Mesenchymal stem cell (in vitro differentiated cells and primary cell): ENCODE results near the gene SHANK3.

Experiments used
- DNase-seq: peaks from one replicate; pipeline ENCODE4 v3.0.0-alpha.2; 2013
- H2AFZ ChIP-seq: one replicate; pipeline ENCODE4 v1.6.1; 2013; ENCODE audit warnings: low read depth, mild to moderate bottlenecking, control low read depth, inconsistent platforms, low read length, moderate library complexity
- H2AK5ac ChIP-seq: 2 replicates; pipeline ENCODE4 v1.6.1; 2013; ENCODE audit warnings: low read length, moderate library complexity, mild to moderate bottlenecking, inconsistent platforms; ENCODE audit not compliant: severe bottlenecking
- H2BK120ac ChIP-seq: one replicate; pipeline ENCODE4 v1.6.1; 2013; ENCODE audit warnings: low read depth, mild to moderate bottlenecking, inconsistent platforms, low read length, moderate library complexity
- H2BK12ac ChIP-seq, 2 experiments: one replicate each; pipeline ENCODE4 v1.6.1; 2013; ENCODE audit warnings: inconsistent platforms in 2 of 2, low read length in 2 of 2, mild to moderate bottlenecking in 2 of 2, moderate library complexity in 2 of 2, control low read depth in 1 of 2
- H2BK15ac ChIP-seq: one replicate; pipeline ENCODE4 v1.6.1; 2013; ENCODE audit warnings: mild to moderate bottlenecking, low read depth, inconsistent platforms; ENCODE audit not compliant: poor library complexity, severe bottlenecking
- H2BK5ac ChIP-seq: 2 replicates; pipeline ENCODE4 v1.6.1; 2013; ENCODE audit warnings: low read depth, mild to moderate bottlenecking, low read length, control low read depth, inconsistent platforms; ENCODE audit not compliant: poor library complexity, severe bottlenecking
- H3K14ac ChIP-seq, 2 experiments: one replicate each; pipeline ENCODE4 v1.6.1; 2013; ENCODE audit warnings: inconsistent platforms in 2 of 2, low read length in 2 of 2, control low read depth in 1 of 2, mild to moderate bottlenecking in 1 of 2, moderate library complexity in 1 of 2
- H3K18ac ChIP-seq, 2 experiments: one replicate each; pipeline ENCODE4 v1.6.1; 2013; ENCODE audit warnings: inconsistent platforms in 2 of 2, low read length in 2 of 2, control low read depth in 1 of 2, low read depth in 1 of 2, mild to moderate bottlenecking in 1 of 2
- H3K23ac ChIP-seq, 2 experiments: one replicate each; pipeline ENCODE4 v1.6.1; 2013; ENCODE audit warnings: inconsistent platforms in 2 of 2, low read length in 2 of 2, mild to moderate bottlenecking in 2 of 2, moderate library complexity in 2 of 2, control low read depth in 1 of 2
- H3K27ac ChIP-seq: 2 replicates; pipeline ENCODE4 v1.5.1; 2013; ENCODE audit warnings: mild to moderate bottlenecking, moderate library complexity, low read length, control low read depth, inconsistent platforms; ENCODE audit not compliant: poor library complexity, severe bottlenecking
- H3K27me3 ChIP-seq, 2 experiments: 2 replicates each; pipeline versions ENCODE4 v1.6.1 to v1.7.0; 2013; ENCODE audit warnings: low read length in 2 of 2, mild to moderate bottlenecking in 2 of 2, moderate library complexity in 2 of 2, control low read depth in 1 of 2, inconsistent platforms in 1 of 2; ENCODE audit not compliant: control insufficient read depth in 1 of 2, insufficient read depth in 1 of 2
- H3K36me3 ChIP-seq, 2 experiments: 2 replicates each; pipeline versions ENCODE4 v1.6.1 to v1.7.0; 2013; ENCODE audit warnings: low read length in 2 of 2, control low read depth in 1 of 2, inconsistent platforms in 1 of 2, low read depth in 1 of 2, mild to moderate bottlenecking in 1 of 2; ENCODE audit not compliant: insufficient read depth in 2 of 2, control insufficient read depth in 1 of 2
- H3K4ac ChIP-seq, 2 experiments: one replicate each; pipeline ENCODE4 v1.6.1; 2013; ENCODE audit warnings: inconsistent platforms in 2 of 2, low read length in 2 of 2, mild to moderate bottlenecking in 2 of 2, moderate library complexity in 2 of 2, control low read depth in 1 of 2, low read depth in 1 of 2
- H3K4me1 ChIP-seq: 2 replicates; pipeline ENCODE4 v1.6.1; 2013; ENCODE audit warnings: low read depth, low read length, control low read depth; ENCODE audit not compliant: control insufficient read depth, insufficient read depth
- H3K4me2 ChIP-seq: 2 replicates; pipeline ENCODE4 v1.6.1; 2013; ENCODE audit warnings: low read length, mild to moderate bottlenecking, inconsistent platforms; ENCODE audit not compliant: poor library complexity, severe bottlenecking
- H3K4me3 ChIP-seq, 2 experiments: 2 replicates each; pipeline versions ENCODE4 v1.5.1 to v1.7.0; 2013; ENCODE audit warnings: low read length in 2 of 2, mild to moderate bottlenecking in 2 of 2, control low read depth in 1 of 2, low read depth in 1 of 2; ENCODE audit not compliant: insufficient read depth in 1 of 2
- H3K79me1 ChIP-seq: replicated peaks from 2 replicates; pipeline ENCODE4 v1.6.1; 2013; ENCODE audit warnings: mild to moderate bottlenecking, control low read depth, low read length, inconsistent platforms; ENCODE audit not compliant: poor library complexity, severe bottlenecking
- H3K9ac ChIP-seq: 2 replicates; pipeline ENCODE4 v1.7.0; 2013; ENCODE audit warnings: mild to moderate bottlenecking, low read length, moderate library complexity
- H3K9me3 ChIP-seq: 2 replicates; pipeline ENCODE4 v1.7.0; 2013; ENCODE audit warnings: mild to moderate bottlenecking, low read length; ENCODE audit not compliant: control insufficient read depth
- H4K8ac ChIP-seq: one replicate; pipeline ENCODE4 v1.6.1; 2013; ENCODE audit warnings: inconsistent platforms, mild to moderate bottlenecking, low read length, moderate library complexity
- H4K91ac ChIP-seq: one replicate; pipeline ENCODE4 v1.6.1; 2013; ENCODE audit warnings: mild to moderate bottlenecking, low read length, inconsistent platforms
- WGBS: methylation state at CpG from one replicate; pipeline ENCODE4 v1.1.7; 2013; ENCODE audit warnings: mixed read lengths; 5-methylcytosine and 5-hydroxymethylcytosine counted together

The SHANK3 gene

DNA sequence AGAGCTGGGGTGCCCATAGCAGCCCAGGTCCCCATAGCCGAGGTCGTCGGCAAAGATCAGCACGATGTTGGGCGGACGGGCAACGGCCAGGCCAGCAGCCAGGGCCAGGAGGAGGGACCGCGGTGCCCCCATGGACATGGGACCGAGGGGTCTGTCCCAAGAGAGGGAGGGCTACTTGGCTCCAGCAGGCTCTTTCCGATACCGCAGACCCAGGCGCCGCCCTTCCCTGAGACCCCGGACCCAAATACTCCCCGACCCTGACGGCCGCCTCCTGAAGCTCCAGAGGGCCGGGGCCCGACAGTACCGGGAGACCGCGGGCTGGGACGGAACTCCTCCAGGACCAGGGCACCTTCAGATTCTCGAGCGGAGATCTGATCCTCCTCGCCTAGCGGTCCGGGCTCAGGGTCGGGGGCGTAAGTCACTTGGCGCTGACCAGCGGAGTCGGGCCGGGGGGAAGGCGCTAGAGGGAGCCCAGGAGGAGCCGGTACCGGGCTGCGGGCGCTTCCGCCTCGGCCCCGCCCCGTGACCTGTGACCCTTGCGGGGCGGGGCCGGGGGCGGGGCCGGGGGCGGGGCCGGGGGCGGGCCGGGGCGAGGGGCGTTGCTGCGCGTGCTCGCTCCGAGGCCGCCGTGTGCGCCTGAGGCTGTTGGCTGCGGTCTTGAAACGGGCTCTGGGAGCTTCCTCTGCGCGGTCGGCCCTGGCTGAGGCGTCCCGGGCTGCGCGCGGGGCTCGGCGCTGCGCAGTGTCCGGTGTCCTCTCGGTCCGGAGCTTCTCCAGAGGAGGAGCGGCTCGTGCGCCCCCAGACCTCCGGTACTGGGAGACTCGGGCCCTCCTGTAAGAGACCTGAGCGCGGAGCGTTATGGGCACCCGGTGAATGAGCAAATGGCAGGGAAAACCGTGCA lies 44.7 kb upstream of the SHANK3 start, which contains the start of gene ARSA:
Gene ARSA, minus strand, starts transcription at position 511 of the 901 bp plus-strand sequence. Its CDS starts 373 bp downstream, at position 138.
- Histone ChIP-seq H3K23ac (peak within 1 kb of the TSS; percentile 30 to 84), H2AFZ (peak within 1 kb of the TSS; percentile 92), H3K4ac (peak within 1 kb of the TSS in 1 of 2 experiments; percentile 84), H2BK120ac (no peak within 1 kb of the TSS), H3K18ac (peak within 1 kb of the TSS; percentile 41 to 91), H3K14ac (peak within 1 kb of the TSS in 1 of 2 experiments; percentile 87), H3K27ac (no peak within 1 kb of the TSS), H2BK12ac (peak within 1 kb of the TSS; percentile 28 to 75), H3K4me3 (peak within 1 kb of the TSS; percentile 84 to 93), H4K8ac (peak within 1 kb of the TSS; percentile 94), H3K4me2 (peak within 1 kb of the TSS; percentile 95), H2AK5ac (no peak within 1 kb of the TSS), H2BK15ac (no peak within 1 kb of the TSS), H3K9ac (peak within 1 kb of the TSS; percentile 92), H3K79me1 (peaks cover 21% of the 10 kb centered on the region), H3K36me3 (peaks cover 0 to 27% of the 10 kb centered on the region in 2 experiments), H2BK5ac (no peak within 1 kb of the TSS), H4K91ac (peak within 1 kb of the TSS; percentile 40), H3K9me3 (no peaks in the 10 kb centered on the region), H3K27me3 (no peaks in the 10 kb centered on the region), H3K4me1 (peaks cover 23% of the 10 kb centered on the region)
- WGBS, result 2% methylated on average over 71 of the region's 88 CpGs
- DNase-seq, result peak; percentile 86

DNA sequence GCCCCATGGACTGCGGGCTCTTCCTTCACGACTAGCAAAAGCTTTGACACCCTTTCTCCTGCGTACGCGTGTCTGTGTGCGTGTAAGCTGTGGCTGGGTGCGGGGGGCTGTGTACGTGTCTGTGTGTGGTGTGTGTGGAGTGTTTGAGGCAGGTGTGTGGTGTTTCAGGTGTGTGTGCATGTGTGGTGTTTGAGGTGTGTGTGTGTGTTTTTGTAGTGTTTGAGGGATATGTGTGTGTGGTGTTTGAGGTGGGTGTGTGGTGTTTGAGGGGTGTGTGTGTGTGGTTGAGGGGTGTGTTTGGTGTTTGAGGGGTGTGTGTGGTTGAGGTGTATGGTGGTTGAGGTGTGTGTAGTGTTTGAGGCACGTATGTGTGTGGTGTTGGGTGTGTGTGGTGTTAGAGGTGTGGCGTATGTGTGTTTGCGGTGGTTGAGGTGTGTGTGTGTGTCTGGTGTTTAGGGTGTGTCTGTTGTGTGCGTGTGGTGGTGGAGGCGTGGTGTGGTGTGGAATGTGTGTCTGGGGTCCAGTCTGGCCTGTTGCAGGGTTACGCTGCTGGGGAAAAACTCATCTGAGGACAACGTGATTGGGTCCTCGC lies 44.0 kb upstream of the SHANK3 start:
- Histone ChIP-seq H2BK12ac (peak overlapping the region; percentile 28 to 64), H2BK15ac (no peak overlapping the region), H3K9ac (peak overlapping the region; percentile 91), H4K91ac (peak overlapping the region; percentile 25), H3K9me3 (no peaks in the 10 kb centered on the region), H3K4me2 (peak overlapping the region; percentile 95), H4K8ac (peak overlapping the region; percentile 59), H3K4ac (peak overlapping the region in 1 of 2 experiments; percentile 84), H3K79me1 (peaks cover 21% of the 10 kb centered on the region), H3K27me3 (peaks cover 0 to 1% of the 10 kb centered on the region in 2 experiments), H3K36me3 (peaks cover 0 to 25% of the 10 kb centered on the region in 2 experiments), H2BK5ac (no peak overlapping the region), H3K4me3 (peak overlapping the region; percentile 67 to 89), H2AK5ac (no peak overlapping the region), H3K23ac (peak overlapping the region; percentile 30 to 84), H3K14ac (peak overlapping the region in 1 of 2 experiments; percentile 76), H2AFZ (peak overlapping the region; percentile 85), H2BK120ac (no peak overlapping the region), H3K18ac (peak overlapping the region in 1 of 2 experiments; percentile 75), H3K27ac (no peak overlapping the region), H3K4me1 (peaks cover 23% of the 10 kb centered on the region)
- no peak for DNase-seq
- WGBS, result 52% methylated on average over 16 of the region's 16 CpGs

DNA sequence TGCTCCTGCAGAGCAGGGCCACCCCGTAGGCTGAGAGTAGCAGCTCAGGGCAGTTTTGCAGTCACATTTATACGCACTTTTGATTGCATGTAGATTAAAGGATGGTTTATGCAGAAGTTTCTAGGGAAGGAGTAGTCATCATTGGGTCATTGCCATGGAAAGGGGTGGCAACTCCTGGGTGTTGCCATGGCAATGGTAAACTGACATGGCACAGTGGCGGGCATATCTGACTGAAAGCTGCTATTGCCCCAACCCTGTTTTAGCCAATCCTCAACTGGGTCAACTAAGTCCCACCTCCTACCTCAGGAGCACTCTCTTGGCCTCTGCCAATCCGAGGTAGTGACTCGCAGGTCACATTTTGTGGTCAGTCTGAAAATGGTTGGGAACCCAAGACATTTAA lies 42.2 kb upstream of the SHANK3 start:
- no peak overlapping the region for H2BK15ac ChIP-seq
- H3K27ac ChIP-seq, result no peak overlapping the region
- no peak overlapping the region for H3K14ac ChIP-seq
- no peak overlapping the region for H4K8ac ChIP-seq
- H2AK5ac ChIP-seq, result no peak overlapping the region
- peaks cover 0 to 15% of the 10 kb centered on the region in 2 experiments for H3K36me3 ChIP-seq
- peaks cover 21% of the 10 kb centered on the region for H3K79me1 ChIP-seq
- no peak overlapping the region for H2BK120ac ChIP-seq
- no peak overlapping the region for H3K23ac ChIP-seq
- H3K4me1 ChIP-seq, result peaks cover 23% of the 10 kb centered on the region
- peak overlapping the region; percentile 20 for H2AFZ ChIP-seq
- H2BK5ac ChIP-seq, result no peak overlapping the region
- peak overlapping the region; percentile 39 for H4K91ac ChIP-seq
- no peak for DNase-seq
- no peak overlapping the region for H3K4ac ChIP-seq
- peaks cover 4% of the 10 kb centered on the region in 2 experiments for H3K27me3 ChIP-seq
- 99% methylated on average over 5 of the region's 5 CpGs for WGBS
- no peak overlapping the region for H3K9ac ChIP-seq
- no peak overlapping the region for H3K4me2 ChIP-seq
- no peak overlapping the region for H3K18ac ChIP-seq
- H3K4me3 ChIP-seq, result no peak overlapping the region
- H2BK12ac ChIP-seq, result no peak overlapping the region
- H3K9me3 ChIP-seq, result no peaks in the 10 kb centered on the region

DNA sequence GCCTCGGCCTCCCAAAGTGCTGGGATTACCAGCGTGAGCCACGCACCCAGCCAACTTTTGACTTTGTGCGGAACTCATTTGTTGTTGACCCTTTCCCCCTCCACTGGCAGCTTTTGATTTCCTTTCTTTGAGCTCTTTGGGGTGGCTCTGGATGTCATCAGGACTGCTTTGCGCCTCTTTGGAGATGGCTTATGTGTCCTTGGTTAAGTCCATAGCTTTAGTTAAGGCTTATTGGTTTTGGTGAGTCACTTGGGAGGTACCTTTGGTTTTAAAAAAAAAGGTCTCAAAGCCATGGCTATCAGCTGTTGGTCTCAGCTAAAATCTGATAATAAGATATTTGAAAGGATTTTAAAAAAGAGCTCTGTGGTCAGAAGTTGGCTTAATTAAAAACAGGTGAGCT lies 39.5 kb upstream of the SHANK3 start:
- no peak overlapping the region for H3K18ac ChIP-seq
- WGBS, result 90% methylated on average over 5 of the region's 5 CpGs
- peaks cover 3% of the 10 kb centered on the region for H3K79me1 ChIP-seq
- peaks cover 4% of the 10 kb centered on the region in 2 experiments for H3K27me3 ChIP-seq
- no peak overlapping the region for H2BK15ac ChIP-seq
- H2BK120ac ChIP-seq, result no peak overlapping the region
- H4K91ac ChIP-seq, result no peak overlapping the region
- H3K14ac ChIP-seq, result no peak overlapping the region
- H2AFZ ChIP-seq, result no peak overlapping the region
- H2AK5ac ChIP-seq, result no peak overlapping the region
- H2BK5ac ChIP-seq, result no peak overlapping the region
- H3K27ac ChIP-seq, result no peak overlapping the region
- no peak overlapping the region for H3K4ac ChIP-seq
- no peak overlapping the region for H3K4me3 ChIP-seq
- H2BK12ac ChIP-seq, result no peak overlapping the region
- H4K8ac ChIP-seq, result no peak overlapping the region
- no peak for DNase-seq
- H3K4me1 ChIP-seq, result peaks cover 8% of the 10 kb centered on the region
- no peak overlapping the region for H3K4me2 ChIP-seq
- no peak overlapping the region for H3K23ac ChIP-seq
- H3K36me3 ChIP-seq, result no peaks in the 10 kb centered on the region
- no peak overlapping the region for H3K9ac ChIP-seq
- H3K9me3 ChIP-seq, result no peaks in the 10 kb centered on the region
